LNCaP clone FGC (cell line): ENCODE data around the gene MYL12B.

ENCODE experiments used
- DNase-seq: peaks from one replicate; pipeline ENCODE4 v3.0.0-alpha.2; 2011; ENCODE audit warnings: low read depth
- H3K4me3 ChIP-seq: 2 replicates; pipeline ENCODE4 v1.5.1; 2011; ENCODE audit warnings: mild to moderate bottlenecking, low read depth, low read length, control low read depth
- CTCF ChIP-seq: IDR thresholded peaks from 2 replicates; pipeline ENCODE4 v1.5.1; 2012; ENCODE audit warnings: mild to moderate bottlenecking; ENCODE audit not compliant: control insufficient read depth, insufficient read depth; ENCODE audit errors: extremely low read depth

The MYL12B gene

DNA sequence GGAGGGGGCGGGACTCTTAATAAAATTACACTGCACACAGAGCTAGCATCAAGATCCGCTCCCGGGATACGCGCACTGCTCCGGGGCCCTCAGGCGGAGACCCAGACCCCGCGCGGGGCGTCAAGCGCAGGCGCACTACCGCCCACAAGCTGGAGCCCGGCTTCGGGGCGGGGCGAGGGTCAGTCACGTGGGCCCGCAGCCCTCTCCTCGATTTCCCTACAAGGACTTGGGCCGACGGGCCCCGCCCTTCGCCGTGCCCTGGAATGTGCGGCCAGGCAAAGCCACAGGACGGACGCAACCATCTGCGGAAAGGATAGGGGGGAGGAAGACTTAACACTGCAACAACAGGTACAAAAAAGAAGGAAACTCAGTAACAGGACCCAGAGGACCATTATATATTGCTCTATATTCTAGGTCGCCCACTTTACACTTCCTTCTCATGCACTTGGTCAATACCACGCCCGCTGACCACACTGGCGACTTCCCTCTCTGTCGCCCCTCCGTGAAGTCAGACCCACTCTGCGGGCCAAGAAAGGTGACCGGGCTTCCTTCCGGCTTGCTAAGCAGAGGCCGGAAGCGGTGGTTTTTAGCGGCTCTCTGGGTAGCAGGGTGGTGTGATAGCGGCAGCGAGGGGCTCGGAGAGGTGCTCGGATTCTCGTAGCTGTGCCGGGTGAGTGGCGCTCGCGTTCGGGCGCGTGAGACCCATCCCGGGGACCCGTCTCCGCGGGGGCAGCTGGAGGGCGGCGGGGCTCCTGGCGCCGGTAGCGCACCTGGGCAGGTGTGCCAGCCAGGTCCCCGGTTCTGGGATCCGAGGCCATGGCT, 14.5 kb upstream of the MYL12B start, which contains the start of gene MYL12A:
Gene MYL12A, plus strand, starts transcription at position 562 of the 822 bp plus-strand sequence. CDS start 5,447 bp downstream, outside the sequence.
- TF ChIP-seq CTCF = no peak
- peak; percentile 98 for DNase-seq
- H3K4me3 ChIP-seq = peak within 1 kb of the TSS; percentile 71

DNA sequence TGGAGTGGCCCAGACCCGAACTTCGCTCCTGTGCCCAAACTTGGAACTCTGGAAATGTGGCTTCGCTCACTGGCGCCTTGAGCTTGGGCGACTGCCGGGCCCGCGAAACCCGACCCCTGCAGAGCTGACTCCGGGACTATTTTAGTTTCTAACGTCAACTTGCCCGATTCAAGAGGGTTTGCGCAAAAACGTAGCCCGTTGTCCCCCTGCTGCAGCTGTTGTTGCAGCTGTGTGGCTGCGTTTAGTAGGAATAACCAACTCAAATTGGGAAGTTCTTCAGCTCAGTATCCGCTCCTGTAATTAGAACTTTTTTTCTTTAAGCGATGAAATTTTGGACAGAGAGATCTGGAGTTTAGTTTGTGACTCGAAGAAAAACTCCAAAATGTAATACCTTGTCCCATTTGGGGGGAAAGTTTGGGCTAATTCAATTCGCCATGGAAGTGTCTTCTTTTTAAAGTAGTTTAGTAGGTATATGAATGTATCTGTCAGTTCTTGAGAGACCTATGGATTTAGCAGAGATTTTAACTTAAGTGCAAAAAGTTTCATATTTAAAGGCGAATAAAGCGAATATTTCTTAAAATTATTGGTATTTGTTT, 13.8 kb upstream of the MYL12B start:
- DNase-seq = no peak
- peak overlapping the region; percentile 71 for H3K4me3 ChIP-seq
- TF ChIP-seq CTCF = no peak

- peak overlapping the region; percentile 71 for H3K4me3 ChIP-seq
- no peak for TF ChIP-seq CTCF
- DNase-seq = peak; percentile 45
Measured at GRCh38 chr18:3248658-3249359, 13.1 kb upstream of the MYL12B start.

GRCh38 chr18:3250237-3251107, 11.5 kb upstream of the MYL12B start:
- H3K4me3 ChIP-seq = no peak overlapping the region
- no peak for DNase-seq

DNA sequence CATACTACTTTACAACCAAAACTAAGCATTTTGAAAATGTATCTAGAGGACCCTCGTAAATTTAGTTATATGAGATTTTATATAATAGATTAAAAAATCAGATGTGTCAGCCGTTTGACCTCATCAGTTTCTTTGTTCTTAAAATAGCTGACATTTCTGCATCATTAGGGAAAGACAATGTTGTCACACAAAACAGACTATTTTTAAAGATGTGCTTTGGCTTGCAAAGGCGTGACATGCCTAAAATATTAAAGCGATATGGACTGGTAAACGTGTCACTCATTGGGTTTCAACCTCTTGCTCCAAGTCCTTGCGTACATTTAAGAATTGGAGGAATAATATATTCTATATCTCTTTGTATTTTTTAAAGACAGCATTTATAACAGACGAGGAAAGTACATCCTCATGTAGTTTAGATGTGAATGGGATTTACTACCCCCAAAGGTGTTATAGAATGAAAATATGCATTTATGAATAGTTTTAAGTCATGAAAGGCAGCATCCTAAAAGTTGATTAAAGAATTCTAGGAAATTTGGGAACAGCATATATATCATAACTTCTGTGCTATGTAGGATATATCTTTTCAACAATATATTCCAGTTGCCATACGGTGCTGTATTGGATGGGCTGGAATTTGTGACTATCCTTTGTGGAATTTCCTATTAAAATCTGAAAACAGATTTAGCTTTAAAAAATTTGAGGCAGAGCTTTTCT, 10.5 kb upstream of the MYL12B start:
- TF ChIP-seq CTCF = no peak
- no peak overlapping the region for H3K4me3 ChIP-seq
- DNase-seq = no peak

More at GRCh38 chr18:3250237-3251107, 11.5 kb upstream of the MYL12B start:
- TF ChIP-seq CTCF = no peak

- no peak overlapping the region for H3K4me3 ChIP-seq
- no peak for TF ChIP-seq CTCF
- DNase-seq = no peak
Measured at GRCh38 chr18:3251963-3252277, 10.0 kb upstream of the MYL12B start.
